HG03095 (cell line): ENCODE data around the gene RPN2.

Experiments used
- ATAC-seq: cut with Tn5 transposase; IDR thresholded peaks from one replicate; pipeline ENCODE4 v1.9.1; 2021; ENCODE audit warnings: moderate library complexity; ENCODE audit not compliant: unreplicated experiment

RPN2 gene

GRCh38 chr20:37209193-37209592, 30.1 kb downstream of the RPN2 start:
- no peak for ATAC-seq

- ATAC-seq: no peak
These were observed 30.7 kb downstream of the RPN2 start for GRCh38 chr20:37209661-37210314.

- no peak for ATAC-seq
These were observed 39.3 kb downstream of the RPN2 start for GRCh38 chr20:37218441-37218840.

- no peak for ATAC-seq
These were observed 39.8 kb downstream of the RPN2 start for GRCh38 chr20:37218976-37219375.

- no peak for ATAC-seq
These were observed 40.9 kb downstream of the RPN2 start for GRCh38 chr20:37219751-37220668.

- ATAC-seq: no peak
These were observed 41.6 kb downstream of the RPN2 start for GRCh38 chr20:37220731-37221130.

DNA sequence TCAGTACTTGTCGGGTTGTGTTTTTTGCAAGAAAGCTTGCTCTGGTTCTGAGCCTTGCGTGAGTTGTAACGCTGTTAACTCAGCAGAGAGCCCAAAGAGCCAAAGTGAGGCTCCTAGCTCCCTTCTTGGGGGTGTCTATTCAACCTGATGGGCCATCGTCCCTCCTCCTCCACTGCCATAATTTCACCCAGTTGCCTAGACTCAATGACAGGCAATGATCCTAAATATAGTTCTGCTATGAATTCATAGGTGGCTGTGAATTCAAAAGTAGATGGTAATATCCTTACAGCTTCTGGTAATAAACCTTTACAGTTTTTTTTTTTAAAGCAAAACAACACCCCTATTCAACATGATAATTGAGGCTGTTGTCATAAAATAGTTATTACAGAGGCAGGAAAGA, 43.0 kb downstream of the RPN2 start:
- no peak for ATAC-seq

DNA sequence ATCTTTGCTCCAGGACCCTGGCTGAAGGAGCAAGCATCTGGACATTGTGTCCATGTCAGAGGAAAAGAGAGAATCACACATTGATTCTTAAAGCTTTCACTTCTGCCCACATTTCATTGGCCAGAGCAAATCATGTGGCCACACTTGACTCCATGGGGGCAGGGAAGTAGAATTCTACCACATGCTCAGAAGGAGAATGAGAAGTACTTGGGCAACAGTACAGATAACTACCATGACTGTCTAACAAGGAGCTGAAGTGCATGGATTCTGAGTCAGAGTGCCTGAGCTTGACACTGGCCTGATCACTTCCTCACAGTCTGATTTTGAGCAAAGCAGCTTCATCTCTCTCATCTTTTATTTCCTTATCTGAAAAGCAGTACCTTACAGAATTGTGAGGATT, 43.9 kb downstream of the RPN2 start:
- no peak for ATAC-seq

- ATAC-seq: no peak
These were observed 46.0 kb downstream of the RPN2 start for GRCh38 chr20:37225146-37225545.

DNA sequence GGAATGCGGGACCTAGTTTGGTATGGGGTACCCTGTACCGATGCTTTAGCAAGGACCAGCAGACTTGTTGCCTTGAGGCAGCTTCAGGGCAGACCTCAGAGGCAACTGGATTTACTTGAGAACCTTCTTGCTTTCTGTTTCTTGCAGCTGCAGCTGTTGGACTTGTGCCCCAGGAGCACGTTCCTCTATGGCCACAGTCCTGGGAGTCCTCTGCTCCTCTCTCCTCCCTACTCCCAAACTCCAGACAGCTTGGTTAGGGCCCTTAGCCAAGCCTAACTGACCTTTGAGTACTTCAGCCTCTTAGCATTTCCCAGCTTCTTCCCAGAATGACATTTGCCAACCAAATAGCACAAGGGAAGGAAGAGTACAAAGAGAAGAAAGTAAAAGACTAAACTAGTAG, 47.8 kb downstream of the RPN2 start:
- ATAC-seq: no peak

GRCh38 chr20:37228082-37228481, 49.0 kb downstream of the RPN2 start:
- ATAC-seq: no peak

- ATAC-seq: no peak
These were observed 49.5 kb downstream of the RPN2 start for GRCh38 chr20:37228656-37229055.

DNA sequence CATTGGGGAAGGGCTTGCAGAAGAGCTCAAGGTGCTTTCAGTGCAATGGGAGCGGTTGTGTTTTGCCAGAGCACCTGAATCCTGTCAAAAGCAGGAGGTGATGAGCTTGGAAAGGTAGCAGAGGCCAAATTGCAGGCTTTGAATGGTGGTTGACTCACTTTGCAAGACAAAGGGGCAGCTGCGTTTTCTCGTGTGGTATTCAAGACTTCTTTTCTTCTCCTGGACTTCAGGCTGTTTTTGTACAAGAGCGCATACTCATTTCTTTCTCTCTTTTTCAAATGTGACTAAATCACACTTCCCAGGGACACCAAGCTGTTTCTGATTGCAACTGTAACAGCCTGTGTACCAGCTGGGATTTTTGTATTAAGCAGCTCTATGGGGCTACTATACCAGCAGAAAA, 50.2 kb downstream of the RPN2 start:
- no peak for ATAC-seq

GRCh38 chr20:37230200-37230599, 51.1 kb downstream of the RPN2 start:
- ATAC-seq: no peak

DNA sequence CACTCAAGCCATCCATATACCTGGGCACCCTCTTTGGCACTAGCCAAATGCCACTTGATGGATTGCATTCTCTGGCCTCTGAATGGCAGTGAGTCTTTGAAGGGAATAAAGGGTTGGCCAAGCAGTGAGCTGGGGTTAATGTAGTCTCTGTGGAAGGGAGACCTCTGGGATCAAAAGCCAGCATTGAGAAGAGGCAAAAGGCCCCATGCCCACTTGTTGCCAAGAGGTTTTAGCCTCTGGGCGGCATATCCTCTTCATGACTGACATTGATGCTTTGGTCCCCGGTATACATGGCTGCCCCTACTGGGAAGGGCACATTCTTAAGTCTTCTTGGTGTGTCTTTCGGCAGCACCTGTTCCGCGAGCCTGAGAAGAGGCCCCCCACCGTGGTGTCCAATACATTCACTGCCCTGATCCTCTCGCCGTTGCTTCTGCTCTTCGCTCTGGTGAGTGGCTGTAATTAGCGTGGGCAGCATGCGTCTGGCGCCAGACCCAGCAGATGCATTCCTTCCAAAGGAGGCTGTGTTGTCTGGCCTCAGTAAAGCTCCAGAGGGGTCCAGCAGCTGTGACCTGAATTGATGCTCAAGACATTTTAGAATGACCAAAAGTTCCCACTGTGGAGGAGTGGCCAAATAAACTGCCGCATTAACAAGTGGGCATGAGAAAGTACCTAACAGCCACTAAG, 53.0 kb downstream of the RPN2 start:
- ATAC-seq: no peak

- ATAC-seq: no peak
These were observed 54.6 kb downstream of the RPN2 start for GRCh38 chr20:37233548-37234253.

DNA sequence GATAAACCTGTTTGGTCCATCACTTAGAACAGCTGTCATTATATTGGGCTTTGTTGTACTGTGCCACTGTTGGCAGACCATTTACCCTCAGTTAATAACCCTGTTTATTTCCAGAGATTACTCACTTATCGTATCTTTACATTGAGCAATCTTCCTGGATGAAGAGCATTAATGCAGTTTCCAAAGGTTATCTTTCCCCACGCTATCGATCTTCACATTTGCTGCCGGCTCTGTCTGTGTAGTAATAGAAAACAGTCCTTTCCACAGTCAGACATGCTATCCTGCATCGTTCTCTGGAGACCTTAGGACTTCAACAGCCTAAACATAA, 55.1 kb downstream of the RPN2 start:
- ATAC-seq: no peak

DNA sequence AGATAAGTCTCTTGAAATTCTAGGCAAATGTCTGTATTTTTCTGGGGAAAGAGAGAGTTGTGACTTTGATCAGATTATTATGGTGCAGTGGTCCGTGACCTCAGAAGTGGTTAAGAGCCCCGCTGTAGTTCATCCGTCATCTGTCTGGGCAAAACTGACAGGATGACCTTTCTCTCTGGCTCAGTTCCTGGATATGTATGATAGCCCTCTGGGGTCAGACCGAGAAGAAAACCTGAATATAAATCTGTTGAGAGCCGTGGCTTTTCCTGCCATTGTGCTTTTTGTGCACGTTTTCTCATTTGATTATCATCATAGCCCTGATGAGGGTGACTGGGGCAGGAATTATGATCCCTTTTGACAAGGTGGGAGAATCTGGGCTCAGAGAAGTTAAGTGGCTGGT, 55.9 kb downstream of the RPN2 start:
- ATAC-seq: no peak

GRCh38 chr20:37236462-37236861, 57.3 kb downstream of the RPN2 start:
- no peak for ATAC-seq

DNA sequence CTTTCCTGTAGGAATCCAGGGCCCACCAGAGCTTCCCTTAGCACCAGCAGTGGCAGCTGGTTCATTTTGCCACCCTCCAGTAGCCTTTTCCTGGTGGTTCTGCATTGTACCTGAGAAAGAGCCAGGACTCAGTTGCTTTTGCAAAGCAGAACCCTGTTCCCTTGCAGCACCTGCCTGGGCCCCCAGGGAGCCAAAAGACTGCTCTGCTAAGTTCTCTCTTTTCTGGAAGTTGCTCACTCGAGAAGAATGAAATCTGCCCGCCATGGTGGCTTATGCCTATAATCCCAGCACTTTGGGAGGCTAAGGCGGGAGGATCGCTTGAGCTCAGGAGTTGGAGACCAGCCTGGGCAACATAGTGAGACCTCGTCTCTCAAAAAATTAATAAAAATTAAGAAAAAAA, 58.5 kb downstream of the RPN2 start:
- ATAC-seq: no peak

DNA sequence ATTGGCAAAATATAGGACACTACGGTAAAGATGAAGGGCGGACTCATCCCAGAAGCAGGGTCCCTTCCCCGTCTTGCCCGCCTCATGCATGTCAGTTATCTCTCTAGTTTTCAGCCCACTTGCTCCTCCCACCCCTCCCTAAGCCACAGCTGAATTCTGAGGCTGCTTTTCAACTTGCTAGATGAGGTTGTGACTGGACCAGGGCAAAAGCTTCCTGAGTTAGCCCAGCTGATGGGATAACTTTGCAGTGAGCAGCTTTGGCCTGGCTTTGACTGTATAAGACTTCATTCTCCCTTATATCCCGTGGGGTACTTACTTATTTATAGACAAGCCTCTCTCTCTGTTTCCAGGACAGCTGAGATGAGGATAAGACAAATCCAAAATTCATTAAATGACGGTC, 59.3 kb downstream of the RPN2 start:
- no peak for ATAC-seq
